ENCODE results near the gene ZNF750.

Gene ZNF750

GRCh38 chr17:82837586-82838320, 2.1 kb downstream of the ZNF750 start:
- no peaks in the 10 kb centered on the region for H3K36me3 ChIP-seq
- TF ChIP-seq, protein P1, sequence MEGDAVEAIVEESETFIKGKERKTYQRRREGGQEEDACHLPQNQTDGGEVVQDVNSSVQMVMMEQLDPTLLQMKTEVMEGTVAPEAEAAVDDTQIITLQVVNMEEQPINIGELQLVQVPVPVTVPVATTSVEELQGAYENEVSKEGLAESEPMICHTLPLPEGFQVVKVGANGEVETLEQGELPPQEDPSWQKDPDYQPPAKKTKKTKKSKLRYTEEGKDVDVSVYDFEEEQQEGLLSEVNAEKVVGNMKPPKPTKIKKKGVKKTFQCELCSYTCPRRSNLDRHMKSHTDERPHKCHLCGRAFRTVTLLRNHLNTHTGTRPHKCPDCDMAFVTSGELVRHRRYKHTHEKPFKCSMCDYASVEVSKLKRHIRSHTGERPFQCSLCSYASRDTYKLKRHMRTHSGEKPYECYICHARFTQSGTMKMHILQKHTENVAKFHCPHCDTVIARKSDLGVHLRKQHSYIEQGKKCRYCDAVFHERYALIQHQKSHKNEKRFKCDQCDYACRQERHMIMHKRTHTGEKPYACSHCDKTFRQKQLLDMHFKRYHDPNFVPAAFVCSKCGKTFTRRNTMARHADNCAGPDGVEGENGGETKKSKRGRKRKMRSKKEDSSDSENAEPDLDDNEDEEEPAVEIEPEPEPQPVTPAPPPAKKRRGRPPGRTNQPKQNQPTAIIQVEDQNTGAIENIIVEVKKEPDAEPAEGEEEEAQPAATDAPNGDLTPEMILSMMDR (IDR thresholded peaks at IDR 0.05): no peak
- no peak overlapping the region for H3K4me3 ChIP-seq (ENCODE audit: low read depth in 1 of 2, low read length in 1 of 2)
- peaks cover 11% of the 10 kb centered on the region for H3K27me3 ChIP-seq
- H3K9me3 ChIP-seq: no peaks in the 10 kb centered on the region
- H3K4me1 ChIP-seq (ENCODE audit: control insufficient read depth in 1 of 2, insufficient read depth in 1 of 2, low read depth in 1 of 2, low read length in 1 of 2): peaks cover 5 to 7% of the 10 kb centered on the region in 2 experiments
- no peak overlapping the region for H3K27ac ChIP-seq

GRCh38 chr17:82836823-82837357, 2.9 kb downstream of the ZNF750 start:
- H3K4me1 ChIP-seq (ENCODE audit: control insufficient read depth in 1 of 2, insufficient read depth in 1 of 2, low read depth in 1 of 2, low read length in 1 of 2): peaks cover 5 to 7% of the 10 kb centered on the region in 2 experiments
- TF ChIP-seq, protein P1 (IDR thresholded peaks at IDR 0.05): no peak
- H3K9me3 ChIP-seq: no peaks in the 10 kb centered on the region
- H3K27me3 ChIP-seq: peaks cover 11% of the 10 kb centered on the region
- no peaks in the 10 kb centered on the region for H3K36me3 ChIP-seq
- H3K4me3 ChIP-seq (ENCODE audit: low read depth in 1 of 2, low read length in 1 of 2): no peak overlapping the region
- H3K27ac ChIP-seq: no peak overlapping the region

- TF ChIP-seq, protein P1 (IDR thresholded peaks at IDR 0.05): no peak
- H3K27me3 ChIP-seq: peaks cover 11% of the 10 kb centered on the region
- no peaks in the 10 kb centered on the region for H3K9me3 ChIP-seq
- H3K4me1 ChIP-seq (ENCODE audit: control insufficient read depth in 1 of 2, insufficient read depth in 1 of 2, low read depth in 1 of 2, low read length in 1 of 2): peaks cover 5 to 7% of the 10 kb centered on the region in 2 experiments
- H3K36me3 ChIP-seq: no peaks in the 10 kb centered on the region
- H3K27ac ChIP-seq: no peak overlapping the region
- no peak overlapping the region for H3K4me3 ChIP-seq (ENCODE audit: low read depth in 1 of 2, low read length in 1 of 2)
Measured at GRCh38 chr17:82835766-82836512, 3.9 kb downstream of the ZNF750 start.

GRCh38 chr17:82835122-82835521, 4.7 kb downstream of the ZNF750 start:
- H3K9me3 ChIP-seq: no peaks in the 10 kb centered on the region
- H3K36me3 ChIP-seq: no peaks in the 10 kb centered on the region
- H3K27me3 ChIP-seq: peaks cover 11% of the 10 kb centered on the region
- TF ChIP-seq, protein P1 (IDR thresholded peaks at IDR 0.05): no peak
- H3K4me1 ChIP-seq (ENCODE audit: control insufficient read depth in 1 of 2, insufficient read depth in 1 of 2, low read depth in 1 of 2, low read length in 1 of 2): peaks cover 5 to 7% of the 10 kb centered on the region in 2 experiments
- no peak overlapping the region for H3K27ac ChIP-seq
- H3K4me3 ChIP-seq (ENCODE audit: low read depth in 1 of 2, low read length in 1 of 2): no peak overlapping the region

- no peak overlapping the region for H3K4me3 ChIP-seq (ENCODE audit: low read depth in 1 of 2, low read length in 1 of 2)
- TF ChIP-seq, protein P1 (IDR thresholded peaks at IDR 0.05): no peak
- peaks cover 4% of the 10 kb centered on the region for H3K27me3 ChIP-seq
- H3K9me3 ChIP-seq: no peaks in the 10 kb centered on the region
- no peak overlapping the region for H3K27ac ChIP-seq
- no peaks in the 10 kb centered on the region for H3K36me3 ChIP-seq
- H3K4me1 ChIP-seq (ENCODE audit: control insufficient read depth in 1 of 2, insufficient read depth in 1 of 2, low read depth in 1 of 2, low read length in 1 of 2): peaks cover 0 to 1% of the 10 kb centered on the region in 2 experiments
Measured at GRCh38 chr17:82832881-82833475, 6.8 kb downstream of the ZNF750 start.
